PC-3 (cell line): ENCODE data around the gene IL21R.

Experiments used
- CTCF ChIP-seq: fragments of 300-600 bp; sonication (generic); conservative IDR thresholded peaks from 2 replicates; pipeline ENCODE4 v1.5.1; 2017; ENCODE audit warnings: antibody characterized with exemption, low read depth, mild to moderate bottlenecking, low read length
- EZH2phosphoT487 ChIP-seq: fragments of 300-600 bp; sonication (generic); IDR thresholded peaks from 2 replicates; pipeline ENCODE4 v1.6.1; 2018; ENCODE audit warnings: mild to moderate bottlenecking, antibody characterized with exemption, low read length, borderline replicate concordance

- TF ChIP-seq CTCF (no peak), EZH2phosphoT487 (no peak)
Measured at GRCh38 chr16:27461483-27462171, 59.7 kb downstream of the IL21R start.
